ENCODE measurements around the gene KRT222.

Gene KRT222

DNA sequence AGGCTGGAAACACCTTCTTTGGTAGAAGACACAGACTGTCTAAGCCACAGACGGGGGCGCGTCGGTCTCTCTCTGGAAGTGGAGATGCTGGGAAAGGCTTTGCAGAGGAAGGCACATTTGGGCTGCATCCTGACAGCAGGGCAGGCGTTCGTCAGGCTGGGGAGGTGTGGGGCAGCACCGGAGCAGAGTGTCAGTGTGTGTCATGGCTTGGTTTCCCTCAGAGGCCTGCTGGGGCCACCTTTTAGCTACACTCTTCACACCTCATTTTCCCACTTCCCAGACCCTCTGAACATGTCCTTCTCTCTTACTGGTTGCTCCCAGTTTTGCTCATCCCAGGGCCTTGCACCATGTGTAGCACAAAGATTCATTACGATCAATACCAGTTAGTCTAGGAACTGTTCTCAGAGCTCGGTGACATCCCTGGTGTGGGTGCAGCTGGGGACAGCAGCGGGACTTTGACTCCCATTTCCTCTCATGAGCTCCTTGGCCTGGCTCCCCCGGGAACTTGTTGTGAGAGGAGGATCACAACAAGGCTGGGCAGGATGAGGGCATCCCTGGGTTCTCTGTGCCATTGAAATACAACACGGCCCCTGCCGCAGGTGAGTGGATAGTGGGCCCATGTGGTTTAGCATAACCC lies 50.4 kb downstream of the KRT222 start:
- no peak for DNase-seq

DNA sequence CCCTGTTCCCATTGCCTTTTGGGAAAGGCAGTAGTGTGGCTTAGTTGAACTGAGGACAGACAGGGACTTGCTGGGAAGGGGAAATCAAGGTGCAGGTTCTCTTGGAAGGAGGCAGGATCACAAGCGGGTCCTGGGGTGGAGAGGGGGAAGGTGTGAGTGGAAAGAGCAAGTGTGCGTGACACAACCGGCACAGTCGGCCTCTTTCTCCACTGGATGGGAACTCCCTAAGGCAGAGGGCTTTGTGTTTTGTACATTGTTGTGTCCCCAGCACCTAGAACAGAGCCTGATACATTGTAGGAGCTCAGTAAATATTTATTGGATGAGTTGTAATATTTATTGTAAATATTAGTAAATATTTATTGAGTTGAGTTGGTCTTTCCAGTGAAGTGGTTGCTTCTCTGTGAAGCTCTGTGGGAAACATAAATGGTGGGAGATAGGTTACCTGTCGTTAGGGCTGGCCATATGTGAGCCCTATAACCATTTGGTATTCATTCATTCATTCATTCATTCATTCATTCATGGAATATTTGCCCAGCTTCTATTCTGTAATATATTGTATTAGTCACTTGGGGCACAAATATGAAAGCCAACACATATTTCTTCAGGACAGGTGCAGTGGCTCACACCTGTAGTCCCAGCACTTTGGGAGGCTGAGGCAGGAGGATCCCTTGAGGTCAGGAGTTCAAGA lies 51.4 kb downstream of the KRT222 start:
- DNase-seq = no peak

DNA sequence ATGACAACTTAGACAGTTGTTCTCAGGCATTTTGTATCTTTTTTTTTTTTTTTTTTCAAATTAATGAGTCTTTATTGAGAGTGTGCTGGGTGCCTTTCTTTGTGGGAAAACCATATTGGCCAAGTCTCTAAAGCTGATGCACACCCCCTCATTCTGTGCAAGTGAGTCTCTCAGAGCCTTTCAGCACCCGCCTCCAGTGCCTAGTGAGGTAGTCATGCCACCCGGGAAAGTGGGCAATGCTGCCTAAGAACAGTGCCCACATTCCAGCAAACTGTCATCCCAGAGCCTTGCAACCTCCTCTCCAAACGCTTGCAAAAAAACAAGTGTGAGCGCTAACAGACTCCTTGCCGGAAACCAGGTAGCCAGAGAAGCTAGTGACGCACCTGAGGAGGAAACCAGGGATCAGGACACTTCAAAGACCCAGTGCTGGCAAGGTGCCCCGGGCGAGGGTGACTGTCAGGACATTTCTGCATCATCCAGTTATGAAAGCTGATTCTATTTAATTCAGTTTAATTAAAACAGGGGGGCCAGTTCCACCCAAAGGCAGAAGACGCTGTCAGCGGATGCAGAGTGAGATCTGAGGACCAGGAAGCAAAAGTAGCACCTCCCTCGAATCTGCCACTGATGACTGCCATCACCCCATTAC lies 52.3 kb downstream of the KRT222 start:
- DNase-seq = no peak

DNA sequence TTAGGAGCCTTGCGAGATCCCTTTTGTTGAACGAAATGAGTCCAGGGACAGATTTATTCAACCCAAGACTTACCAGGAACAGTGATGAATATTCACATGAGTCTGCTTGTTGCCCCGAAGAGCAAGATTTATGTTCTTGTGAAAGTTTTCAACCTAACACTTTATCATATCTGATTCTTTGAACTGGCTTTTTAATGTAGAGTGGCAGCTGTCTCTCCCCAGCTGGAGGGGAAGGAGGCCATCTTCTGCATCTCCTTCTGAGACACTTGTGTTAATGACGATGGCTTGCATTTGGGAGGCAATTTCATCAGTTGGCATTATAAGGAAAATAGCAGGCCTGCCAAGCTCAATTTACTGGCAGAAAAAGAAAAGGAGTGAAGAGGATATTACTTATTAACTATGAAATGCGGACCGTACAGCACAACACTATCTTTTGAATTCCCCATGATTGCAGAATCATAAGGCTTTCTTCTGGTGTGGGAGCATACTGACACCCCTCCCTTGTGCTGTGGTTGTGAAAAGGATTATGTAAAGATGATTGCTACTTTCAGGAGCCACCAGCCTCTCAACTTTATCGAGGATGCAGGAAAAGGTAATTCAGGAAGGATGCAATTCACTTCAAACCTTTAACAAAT lies 53.0 kb downstream of the KRT222 start:
- DNase-seq = no peak

DNA sequence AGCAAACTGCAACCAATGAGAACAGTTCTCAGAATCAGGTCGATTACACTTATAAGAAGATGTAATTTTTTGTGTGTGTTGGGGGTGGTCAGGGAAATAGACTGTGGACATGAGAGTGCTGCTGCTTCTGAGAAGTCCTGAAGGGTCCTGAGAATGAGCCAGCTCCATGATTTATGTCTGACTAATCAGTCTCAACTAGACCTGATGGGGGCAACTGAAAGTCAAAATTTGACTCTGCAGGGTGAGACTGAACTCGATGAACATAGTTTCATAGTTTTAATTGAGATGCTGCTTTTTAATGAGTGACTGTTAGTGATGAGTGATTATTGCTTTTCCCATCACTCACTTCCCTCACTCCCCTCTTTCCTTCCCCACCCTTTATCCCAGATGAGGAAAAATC lies 54.6 kb downstream of the KRT222 start:
- DNase-seq = no peak

DNA sequence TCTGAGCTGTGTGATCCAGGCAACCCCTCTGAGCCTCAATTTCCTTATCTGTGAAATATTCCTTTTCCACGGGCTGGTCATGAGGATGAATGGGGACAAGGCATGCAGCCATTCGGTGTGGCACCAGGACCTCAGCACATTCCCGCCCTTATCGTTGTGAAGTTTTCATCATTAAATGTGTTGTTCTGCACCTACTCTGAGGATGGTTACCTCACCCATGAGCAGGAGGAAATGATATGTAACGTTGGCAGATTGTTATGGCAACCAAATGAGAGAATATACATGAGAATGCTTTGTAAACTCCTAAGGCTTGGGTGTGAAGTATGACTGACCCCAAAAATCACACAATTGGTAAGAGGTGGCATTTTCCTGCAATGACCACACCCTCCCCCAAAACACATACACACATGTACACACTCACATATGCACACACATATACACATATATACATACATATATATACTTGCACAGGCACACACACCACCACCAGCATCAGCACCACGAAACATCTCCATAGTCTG lies 56.9 kb downstream of the KRT222 start:
- no peak for DNase-seq

DNA sequence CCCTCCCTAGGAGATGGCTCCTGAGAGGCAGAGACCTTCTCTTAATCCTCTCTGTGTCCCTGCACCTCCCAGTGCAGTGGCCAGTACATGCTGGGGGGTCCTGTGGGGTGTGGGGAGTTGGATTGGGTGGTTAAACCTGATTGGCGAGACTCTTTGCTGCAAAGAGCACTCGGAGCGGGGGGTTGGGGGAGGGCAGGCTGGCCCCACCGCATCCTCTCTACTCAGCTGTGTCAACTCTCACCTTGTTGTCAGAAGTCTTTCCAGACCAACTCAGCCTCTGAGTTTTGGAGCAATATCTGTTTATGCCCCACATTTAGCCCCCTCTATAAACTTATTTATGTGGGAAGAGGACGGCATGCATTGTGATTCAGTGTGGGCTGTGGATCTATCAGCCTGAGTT lies 57.3 kb downstream of the KRT222 start:
- no peak for DNase-seq

DNA sequence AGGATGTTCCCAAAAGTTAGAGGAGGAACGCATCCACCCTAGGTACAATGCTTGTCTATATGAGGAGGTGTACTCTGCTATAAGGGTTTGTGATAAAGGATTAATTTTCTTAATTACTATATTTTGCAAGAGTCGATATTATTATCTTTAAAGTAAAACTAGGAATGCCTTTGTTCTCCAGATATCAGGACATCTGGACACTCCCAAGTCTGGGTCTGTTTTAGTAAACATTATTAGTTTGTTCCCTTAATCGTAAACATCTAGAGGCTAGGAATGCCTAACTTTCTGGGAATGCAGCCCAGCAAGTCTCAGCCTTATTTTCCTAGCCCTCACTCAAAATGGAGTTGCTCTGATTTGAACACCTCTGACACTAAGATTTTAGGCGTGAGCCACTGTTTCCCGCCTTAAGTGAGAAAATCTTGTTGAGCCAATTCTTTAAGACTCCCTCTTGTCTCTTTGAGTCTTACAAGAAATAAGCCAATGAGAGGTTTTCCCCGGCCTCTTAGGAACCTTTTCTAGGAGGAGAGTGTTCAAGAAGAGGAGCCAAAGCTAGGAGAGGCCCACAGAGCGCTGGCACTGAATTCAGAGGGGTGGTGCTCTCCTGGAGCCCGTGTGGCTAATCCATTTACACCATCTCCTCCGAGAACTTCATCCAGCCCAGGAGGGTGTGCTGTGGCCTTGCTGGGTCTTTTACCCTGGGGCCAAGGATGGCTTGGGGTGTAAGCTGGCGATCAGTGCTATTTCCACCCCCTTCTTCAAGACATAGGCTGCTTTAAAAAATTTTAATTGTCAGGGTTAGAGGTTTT lies 58.2 kb downstream of the KRT222 start:
- no peak for DNase-seq

DNA sequence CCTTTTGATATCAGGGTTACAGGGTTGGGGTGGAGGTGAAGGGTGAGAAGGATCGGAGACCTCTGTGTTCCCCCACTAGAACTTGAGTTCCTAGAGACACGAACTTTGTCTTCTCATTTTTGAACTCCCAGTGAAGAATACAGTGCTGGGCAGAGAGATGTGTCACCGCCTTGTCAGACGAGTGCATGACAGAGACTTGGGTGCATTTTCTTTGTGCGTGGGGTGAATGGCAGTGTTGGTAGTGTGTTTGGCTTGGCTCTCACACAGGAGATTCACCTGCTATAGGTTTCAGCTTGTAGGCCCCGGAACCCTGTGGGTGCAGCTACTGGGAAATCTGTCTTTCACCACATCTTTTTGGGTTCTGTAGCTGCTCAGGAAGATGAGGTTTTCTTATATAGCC lies 59.7 kb downstream of the KRT222 start:
- DNase-seq = no peak
